Keratinocyte (primary cell): Measurements from ENCODE around the gene CASR.

Experiments used
- EZH2 ChIP-seq: IDR thresholded peaks from one replicate; pipeline ENCODE4 v1.6.1; 2012; ENCODE audit warnings: inconsistent platforms, mild to moderate bottlenecking, low read length, moderate library complexity
- TF ChIP-seq, protein P1 (sequence below), 3 experiments: IDR thresholded peaks in 1 of 3; conservative IDR thresholded peaks in 1 of 3; optimal IDR thresholded peaks in 1 of 3; 2 replicates in 2 of 3; 3 replicates in 1 of 3; pipeline versions ENCODE3 to v1.5.1; 2011; ENCODE audit warnings: low read length in 3 of 3, mild to moderate bottlenecking in 3 of 3, moderate library complexity in 2 of 3, control low read depth in 1 of 3, inconsistent platforms in 1 of 3; ENCODE audit not compliant: insufficient read depth in 2 of 3; ENCODE audit errors: extremely low read depth in 1 of 3

DNA sequence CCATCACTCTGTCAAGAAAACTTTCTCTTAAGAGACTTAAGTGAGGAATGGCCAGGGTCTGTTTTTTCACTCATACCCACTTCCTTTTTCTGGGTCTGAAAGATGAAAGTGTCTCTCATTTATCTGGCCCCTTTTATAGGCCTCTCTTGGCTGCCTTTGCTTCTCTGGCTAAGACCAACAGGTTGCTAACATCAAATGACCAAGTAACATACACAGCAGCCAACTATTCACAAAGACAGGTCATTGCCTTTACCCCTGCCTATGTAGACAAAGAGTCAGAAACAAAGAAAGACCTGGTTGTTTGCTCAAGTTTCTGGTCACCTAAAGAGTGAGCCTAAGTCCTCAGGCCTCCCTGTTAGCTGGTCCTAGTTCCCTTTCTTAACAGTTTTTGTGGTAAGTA lies 117.6 kb downstream of the CASR start:
- TF ChIP-seq, protein P1, sequence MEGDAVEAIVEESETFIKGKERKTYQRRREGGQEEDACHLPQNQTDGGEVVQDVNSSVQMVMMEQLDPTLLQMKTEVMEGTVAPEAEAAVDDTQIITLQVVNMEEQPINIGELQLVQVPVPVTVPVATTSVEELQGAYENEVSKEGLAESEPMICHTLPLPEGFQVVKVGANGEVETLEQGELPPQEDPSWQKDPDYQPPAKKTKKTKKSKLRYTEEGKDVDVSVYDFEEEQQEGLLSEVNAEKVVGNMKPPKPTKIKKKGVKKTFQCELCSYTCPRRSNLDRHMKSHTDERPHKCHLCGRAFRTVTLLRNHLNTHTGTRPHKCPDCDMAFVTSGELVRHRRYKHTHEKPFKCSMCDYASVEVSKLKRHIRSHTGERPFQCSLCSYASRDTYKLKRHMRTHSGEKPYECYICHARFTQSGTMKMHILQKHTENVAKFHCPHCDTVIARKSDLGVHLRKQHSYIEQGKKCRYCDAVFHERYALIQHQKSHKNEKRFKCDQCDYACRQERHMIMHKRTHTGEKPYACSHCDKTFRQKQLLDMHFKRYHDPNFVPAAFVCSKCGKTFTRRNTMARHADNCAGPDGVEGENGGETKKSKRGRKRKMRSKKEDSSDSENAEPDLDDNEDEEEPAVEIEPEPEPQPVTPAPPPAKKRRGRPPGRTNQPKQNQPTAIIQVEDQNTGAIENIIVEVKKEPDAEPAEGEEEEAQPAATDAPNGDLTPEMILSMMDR (optimal IDR thresholded peaks at IDR 0.05 in 1 of 3, IDR thresholded peaks at IDR 0.05 in 1 of 3, conservative IDR thresholded peaks at IDR 0.05 in 1 of 3; ENCODE audit: extremely low read depth in 1 of 3, insufficient read depth in 2 of 3, low read length in 3 of 3), result no peak
- no peak for TF ChIP-seq EZH2
